T47D (cell line): ENCODE measurements around the gene PRLH.
"Not testable (repeated sequence)": the region's sequence is repeated elsewhere in the genome, so short reads cannot be mapped to it uniquely, and the experiment has no call there.

Experiments
- DNase-seq, 2 experiments: peaks; one replicate each; pipeline versions ENCODE4 v3.0.0 to v3.0.0-alpha.2; 2011 to 2012; ENCODE audit warnings: low read depth in 1 of 2, low spot score in 1 of 2
- JUND ChIP-seq: IDR thresholded peaks from 2 replicates; pipeline ENCODE4 v1.6.1; 2012; ENCODE audit warnings: low read depth
- in situ Hi-C: cut with HindIII; loops from 2 replicates; pipeline ENCODE4 v1.10.0; 2016; ENCODE audit warnings: low sequenced_read_pairs, low pct_unique_long_range_greater_than_20kb

The PRLH gene

GRCh38 chr2:237596520-237597195 lies 30.3 kb downstream of the PRLH start:
- no peak for DNase-seq
- in situ Hi-C loops, result no loop called here
- TF ChIP-seq JUND, result no peak

GRCh38 chr2:237597196-237598145 lies 31.1 kb downstream of the PRLH start:
- no peak for TF ChIP-seq JUND
- no peak for DNase-seq
- in situ Hi-C loops, result no loop called here

DNA sequence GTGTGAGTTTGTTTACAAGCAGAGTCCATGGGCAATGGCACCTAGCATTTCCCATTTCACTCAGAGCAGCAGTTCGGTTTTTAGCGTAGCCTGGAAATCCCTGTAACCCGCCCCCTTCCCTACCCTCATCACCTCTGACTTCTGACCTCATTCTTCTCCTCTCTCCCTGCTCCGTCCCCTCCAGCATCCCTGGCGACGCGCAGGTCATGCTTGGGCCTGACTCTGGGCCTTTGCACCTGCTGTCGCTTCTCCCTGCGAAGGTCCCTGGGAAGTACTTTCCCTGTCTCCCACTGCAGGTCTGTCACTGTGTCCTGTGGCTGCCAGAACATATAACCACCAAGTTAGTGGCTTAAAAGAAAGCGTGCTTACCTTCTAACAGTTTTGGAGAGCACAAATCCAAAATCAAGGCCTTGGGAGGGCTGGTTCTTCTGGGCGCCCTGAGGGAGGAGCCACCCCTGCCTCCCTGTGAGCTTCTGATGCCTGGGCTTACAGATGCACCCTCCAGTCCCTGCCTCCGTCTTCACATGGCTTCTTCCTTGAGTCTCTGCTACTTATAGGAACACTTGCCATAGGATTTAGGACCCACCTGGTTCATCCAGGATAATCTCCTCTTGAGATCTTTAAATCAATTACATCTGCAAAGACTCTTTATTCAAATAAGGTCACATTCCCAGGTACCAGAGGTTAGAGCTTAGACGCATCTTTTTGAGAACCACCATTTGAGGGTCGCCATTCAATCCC lies 32.3 kb downstream of the PRLH start:
- TF ChIP-seq JUND, result no peak
- in situ Hi-C loops, result no loop called here
- no peak for DNase-seq

DNA sequence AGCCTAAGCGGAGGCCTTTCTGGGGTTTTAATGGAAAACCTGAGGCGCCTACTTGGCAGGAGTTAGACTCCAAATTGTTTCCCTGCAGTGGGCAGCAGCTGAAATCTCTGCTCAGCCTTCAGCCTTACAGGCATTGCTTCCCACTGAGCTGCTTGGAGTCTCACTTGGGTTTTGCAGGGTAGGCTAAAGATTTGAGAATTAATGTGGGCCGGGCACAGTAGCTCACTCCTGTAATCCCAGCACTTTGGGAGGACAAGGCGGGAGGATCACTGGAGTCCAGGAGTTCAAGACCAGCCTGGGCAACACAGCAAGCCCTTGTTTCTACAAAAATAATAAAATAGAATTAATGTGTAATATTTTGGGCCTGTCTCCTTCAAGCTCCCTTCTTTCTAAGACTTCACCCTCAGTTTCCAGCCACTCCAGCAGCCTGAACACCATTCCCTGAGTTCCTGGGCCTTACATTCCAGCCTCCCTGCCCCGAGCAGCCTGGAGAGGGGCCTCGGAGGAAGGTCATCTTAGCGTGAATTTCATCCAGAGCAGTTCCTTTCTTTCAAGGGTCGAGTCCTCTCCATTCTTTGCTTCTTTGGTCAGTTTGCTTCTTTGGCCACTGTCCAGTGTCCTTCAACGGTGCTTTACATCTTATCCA lies 33.2 kb downstream of the PRLH start:
- in situ Hi-C loops, result no loop called here
- no peak for TF ChIP-seq JUND
- DNase-seq, result no peak

- in situ Hi-C loops, result no loop called here
- TF ChIP-seq JUND, result no peak
- no peak for DNase-seq
Measured at GRCh38 chr2:237600205-237600846, 34.0 kb downstream of the PRLH start.

- TF ChIP-seq JUND, result no peak
- in situ Hi-C loops, result no loop called here
- no peak for DNase-seq
Measured at GRCh38 chr2:237601453-237602116, 35.2 kb downstream of the PRLH start.

- DNase-seq, result no peak
- in situ Hi-C loops, result no loop called here
- TF ChIP-seq JUND, result no peak
Measured at GRCh38 chr2:237602409-237602808, 36.0 kb downstream of the PRLH start.

DNA sequence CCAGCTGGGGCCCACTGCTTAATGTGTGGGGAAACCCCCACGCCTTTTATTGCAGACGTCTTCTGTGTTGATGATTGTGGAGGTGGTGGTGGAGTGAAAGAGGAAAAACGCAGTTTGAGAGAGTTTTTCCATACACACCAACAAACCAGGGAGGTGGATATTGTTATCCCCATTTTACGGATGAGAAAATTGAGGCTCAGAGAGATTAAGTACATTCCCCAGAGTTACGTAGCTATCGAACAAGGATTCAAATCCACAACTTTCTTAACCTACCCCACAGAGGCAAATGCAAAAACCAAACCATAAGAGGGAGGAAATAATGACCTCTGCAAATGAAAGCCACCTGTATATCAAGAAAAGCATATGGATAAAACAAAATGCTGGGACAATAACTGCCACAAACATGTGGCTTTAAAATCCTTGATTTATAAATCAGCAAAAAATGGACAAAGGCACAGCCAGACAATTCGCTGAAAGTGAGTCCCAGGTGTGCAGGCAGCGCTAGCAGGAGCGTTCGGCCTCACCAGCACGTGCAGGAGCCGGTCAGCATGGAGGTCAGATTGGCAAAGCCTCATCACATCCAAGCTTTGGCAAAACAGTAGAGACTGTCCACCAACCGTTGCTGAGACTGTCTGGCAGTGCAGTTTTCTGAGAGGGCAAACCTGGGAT lies 36.8 kb downstream of the PRLH start:
- no peak for DNase-seq
- no peak for TF ChIP-seq JUND
- in situ Hi-C loops, result no loop called here

GRCh38 chr2:237603718-237604362 lies 37.5 kb downstream of the PRLH start:
- in situ Hi-C loops, result no loop called here
- DNase-seq, result no peak
- no peak for TF ChIP-seq JUND

DNA sequence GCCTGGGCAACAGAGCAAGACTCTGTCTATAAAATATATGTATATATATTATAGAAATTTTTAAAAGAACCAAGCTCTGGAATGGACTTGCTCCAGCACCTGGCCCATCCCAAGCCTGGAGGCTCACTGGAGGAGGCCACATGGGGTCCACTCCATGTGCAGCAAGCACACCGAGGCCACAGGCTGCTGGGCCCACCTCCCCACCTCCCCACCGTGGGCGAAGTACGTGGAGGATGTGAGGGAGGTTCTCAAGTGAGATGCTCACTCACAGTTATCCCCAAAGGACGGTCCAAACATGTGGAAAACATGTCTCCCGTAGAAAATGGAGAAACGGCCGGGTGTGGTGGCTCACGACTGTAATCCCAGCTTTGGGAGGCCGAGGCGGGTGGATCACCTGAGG lies 38.0 kb downstream of the PRLH start:
- TF ChIP-seq JUND, result no peak
- in situ Hi-C loops, result no loop called here
- no peak for DNase-seq

- no peak for TF ChIP-seq JUND
- peak in 1 of 2 experiments; percentile 77 for DNase-seq
- in situ Hi-C loops, result no loop called here
Measured at GRCh38 chr2:237604960-237605359, 38.6 kb downstream of the PRLH start.

DNA sequence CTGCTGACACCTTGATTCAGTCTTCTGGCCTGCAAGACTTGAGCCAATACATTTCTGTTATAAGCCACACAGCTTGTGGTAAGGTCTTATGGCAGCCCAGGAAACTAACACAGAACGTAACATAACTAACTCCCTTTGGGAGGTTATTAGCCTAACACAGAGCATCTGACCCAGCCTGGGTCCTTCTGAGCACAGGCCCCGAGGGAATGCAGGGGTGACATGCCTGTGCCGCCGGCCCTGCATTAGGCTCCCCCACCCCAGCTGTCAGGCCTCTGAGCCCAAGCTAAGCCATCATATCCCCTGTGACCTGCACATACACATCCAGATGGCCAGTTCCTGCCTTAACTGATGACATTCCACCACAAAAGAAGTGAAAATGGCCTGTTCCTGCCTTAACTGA lies 40.1 kb downstream of the PRLH start:
- DNase-seq, in situ Hi-C loops: not testable (repeated sequence)
